Right atrium auricular region (tissue), 2 donors: Measurements from ENCODE around the gene SOX1. TPM values are rescaled to one million over a fixed set of nuclear protein-coding genes. Genes with fewer than 3 reads are reported as not detected.

Experiments used
- DNase-seq: peaks from one replicate; pipeline ENCODE4 v3.0.0-alpha.2; 2019; ENCODE audit warnings: low spot score
- H3K27ac ChIP-seq, 2 donors: fragments of 200-600 bp; sonication (generic); 1 replicate in 1 of 2; 2 replicates in 1 of 2; pipeline ENCODE4 v1.5.1; 2016 to 2019
- H3K27me3 ChIP-seq, 2 donors: fragments of 200-600 bp; sonication (generic); one replicate each; pipeline versions ENCODE4 v1.5.1 to v1.6.0; 2017 to 2019
- H3K36me3 ChIP-seq: fragments of 200-600 bp; sonication (generic); one replicate; pipeline ENCODE4 v1.5.1; 2016
- H3K4me1 ChIP-seq, 2 donors: fragments of 200-600 bp; sonication (generic); one replicate each; pipeline versions ENCODE4 v1.5.1 to v1.6.0; 2017 to 2019
- H3K4me3 ChIP-seq, 2 donors: fragments of 200-600 bp; sonication (generic); 1 replicate in 1 of 2; 2 replicates in 1 of 2; pipeline ENCODE4 v1.5.1; 2017 to 2019; ENCODE audit warnings: mild to moderate bottlenecking in 1 of 2, moderate library complexity in 1 of 2
- H3K9me3 ChIP-seq, 2 donors: fragments of 200-600 bp; sonication (generic); one replicate each; pipeline ENCODE4 v1.5.1; 2019
- total RNA-seq, 2 donors: library from RNA; depleted of rRNA; stranded (reverse); fragments of >200 nt; gene quantifications; one replicate each; pipeline ENCODE4 v1.1.0, GENCODE V29; 2016
- TF ChIP-seq, protein P1 (sequence below), 2 donors: fragments of 200-600 bp; sonication (generic); IDR thresholded peaks; one replicate each; pipeline ENCODE4 v1.5.1; 2019; ENCODE audit warnings: antibody characterized with exemption in 2 of 2

SOX1 gene
- total RNA-seq, 2 donors from 2014 or later = not detected

DNA sequence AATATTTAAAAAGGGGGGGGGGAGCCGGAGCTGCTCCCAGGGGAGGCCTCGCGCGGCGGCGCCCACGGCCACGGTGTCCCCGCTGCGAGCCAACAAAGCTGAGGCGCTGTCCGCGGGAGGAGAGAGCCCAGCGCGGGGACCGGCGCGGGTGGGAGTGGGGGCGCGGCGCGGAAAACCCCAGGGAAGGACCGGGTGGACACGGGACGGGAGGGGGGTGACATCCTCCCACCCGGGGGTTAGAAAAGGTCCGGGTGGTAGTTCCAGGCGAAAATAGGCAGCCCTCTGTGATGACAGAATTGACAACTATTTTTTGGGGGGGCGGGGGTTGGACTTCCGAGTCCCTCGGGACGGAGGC, 11.1 kb upstream of the SOX1 start:
- TF ChIP-seq, protein P1, sequence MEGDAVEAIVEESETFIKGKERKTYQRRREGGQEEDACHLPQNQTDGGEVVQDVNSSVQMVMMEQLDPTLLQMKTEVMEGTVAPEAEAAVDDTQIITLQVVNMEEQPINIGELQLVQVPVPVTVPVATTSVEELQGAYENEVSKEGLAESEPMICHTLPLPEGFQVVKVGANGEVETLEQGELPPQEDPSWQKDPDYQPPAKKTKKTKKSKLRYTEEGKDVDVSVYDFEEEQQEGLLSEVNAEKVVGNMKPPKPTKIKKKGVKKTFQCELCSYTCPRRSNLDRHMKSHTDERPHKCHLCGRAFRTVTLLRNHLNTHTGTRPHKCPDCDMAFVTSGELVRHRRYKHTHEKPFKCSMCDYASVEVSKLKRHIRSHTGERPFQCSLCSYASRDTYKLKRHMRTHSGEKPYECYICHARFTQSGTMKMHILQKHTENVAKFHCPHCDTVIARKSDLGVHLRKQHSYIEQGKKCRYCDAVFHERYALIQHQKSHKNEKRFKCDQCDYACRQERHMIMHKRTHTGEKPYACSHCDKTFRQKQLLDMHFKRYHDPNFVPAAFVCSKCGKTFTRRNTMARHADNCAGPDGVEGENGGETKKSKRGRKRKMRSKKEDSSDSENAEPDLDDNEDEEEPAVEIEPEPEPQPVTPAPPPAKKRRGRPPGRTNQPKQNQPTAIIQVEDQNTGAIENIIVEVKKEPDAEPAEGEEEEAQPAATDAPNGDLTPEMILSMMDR (IDR thresholded peaks at IDR 0.05) = no peak
- Histone ChIP-seq H3K36me3 (no peaks in the 10 kb centered on the region), H3K4me3 (no peak overlapping the region), H3K27me3 (peaks cover 46 to 69% of the 10 kb centered on the region in 2 donors), H3K9me3 (no peaks in the 10 kb centered on the region), H3K4me1 (peaks cover 0 to 46% of the 10 kb centered on the region in 2 donors), H3K27ac (no peak overlapping the region)
- no peak for DNase-seq

DNA sequence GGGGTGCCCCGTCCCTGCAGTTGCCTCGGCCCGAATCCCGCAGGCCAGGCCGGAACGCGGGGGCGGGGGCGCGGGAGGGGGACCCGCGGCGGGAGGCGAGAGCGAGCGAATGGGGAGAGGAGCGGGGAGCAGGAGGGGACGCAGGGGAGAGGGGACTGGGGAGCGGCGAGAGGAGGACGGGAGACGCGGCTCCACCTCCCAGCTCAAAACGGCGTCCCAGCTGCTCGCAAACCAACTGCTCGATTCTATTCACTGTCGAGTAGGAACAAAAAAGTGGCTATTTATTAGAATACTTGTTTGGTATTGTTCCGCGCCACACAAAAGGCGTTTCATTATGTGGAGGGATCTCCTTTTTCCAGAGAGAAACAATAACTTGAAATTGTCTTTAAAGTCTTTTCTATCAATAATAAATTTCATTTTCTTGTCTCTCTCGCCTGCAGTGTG, 10.6 kb upstream of the SOX1 start:
- Histone ChIP-seq H3K4me3 (no peak overlapping the region), H3K4me1 (peaks cover 0 to 49% of the 10 kb centered on the region in 2 donors), H3K9me3 (no peaks in the 10 kb centered on the region), H3K27ac (no peak overlapping the region), H3K27me3 (peaks cover 48 to 73% of the 10 kb centered on the region in 2 donors), H3K36me3 (no peaks in the 10 kb centered on the region)
- TF ChIP-seq, protein P1 (IDR thresholded peaks at IDR 0.05) = no peak
- no peak for DNase-seq

DNA sequence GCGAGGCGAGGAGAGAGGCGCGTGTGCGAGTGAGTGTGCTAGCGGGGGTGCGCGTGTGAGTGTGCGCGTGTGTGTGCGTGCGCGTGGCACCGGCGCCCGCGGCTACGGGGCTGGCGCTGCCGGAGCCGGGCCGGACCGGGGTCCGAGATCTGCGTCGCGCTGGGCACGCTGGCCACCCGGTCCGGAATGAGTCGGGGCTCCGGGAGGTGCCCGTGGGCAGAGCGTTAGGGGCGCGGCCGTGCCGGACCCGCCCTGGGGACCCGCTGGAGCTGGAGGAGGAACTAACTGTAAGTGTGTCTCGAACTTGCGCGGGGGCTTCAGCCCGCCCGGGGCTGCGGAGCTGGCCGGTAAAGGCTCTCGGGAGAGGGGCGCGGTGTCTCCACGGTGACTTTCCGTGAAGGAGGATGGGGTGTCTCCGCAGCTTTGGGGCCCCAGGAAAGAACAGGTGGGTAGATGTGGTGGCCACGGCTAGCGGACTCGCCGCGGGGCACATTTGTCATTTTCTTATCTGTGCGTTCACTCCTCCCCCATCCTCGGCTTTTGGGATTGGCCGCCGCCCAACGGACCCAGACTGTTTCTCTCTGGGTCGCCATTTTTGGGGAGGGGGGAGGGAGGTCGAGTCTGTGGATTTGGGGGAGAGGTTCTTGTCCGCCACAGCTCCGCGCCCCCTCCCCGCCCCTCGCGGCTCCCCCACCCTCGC, 10.1 kb upstream of the SOX1 start:
- no peak for DNase-seq
- TF ChIP-seq, protein P1 (IDR thresholded peaks at IDR 0.05) = no peak
- no peaks in the 10 kb centered on the region for H3K9me3 ChIP-seq
- peaks cover 0 to 49% of the 10 kb centered on the region in 2 donors for H3K4me1 ChIP-seq
- peaks cover 53 to 79% of the 10 kb centered on the region in 2 donors for H3K27me3 ChIP-seq
- H3K27ac ChIP-seq = no peak overlapping the region
- H3K36me3 ChIP-seq = no peaks in the 10 kb centered on the region
- no peak overlapping the region for H3K4me3 ChIP-seq

DNA sequence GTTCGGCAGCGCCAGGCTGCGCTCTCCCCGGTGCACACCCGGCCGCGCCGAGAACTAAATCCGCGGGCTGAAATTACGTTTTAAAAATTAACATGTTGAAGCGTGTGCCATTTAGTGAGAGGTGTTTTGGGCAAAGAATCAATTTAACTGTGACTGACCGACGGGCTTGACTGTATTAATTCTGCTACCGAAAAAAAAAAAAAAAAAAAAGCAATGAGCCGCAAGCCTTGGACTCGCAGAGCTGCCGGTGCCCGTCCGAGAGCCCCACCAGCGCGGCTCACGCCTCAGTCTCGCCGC, 9.6 kb upstream of the SOX1 start:
- no peak for DNase-seq
- peaks cover 57 to 84% of the 10 kb centered on the region in 2 donors for H3K27me3 ChIP-seq
- TF ChIP-seq, protein P1 (IDR thresholded peaks at IDR 0.05) = no peak
- H3K9me3 ChIP-seq = no peaks in the 10 kb centered on the region
- H3K4me1 ChIP-seq = peaks cover 0 to 49% of the 10 kb centered on the region in 2 donors
- no peak overlapping the region for H3K4me3 ChIP-seq
- H3K36me3 ChIP-seq = no peaks in the 10 kb centered on the region
- H3K27ac ChIP-seq = no peak overlapping the region

DNA sequence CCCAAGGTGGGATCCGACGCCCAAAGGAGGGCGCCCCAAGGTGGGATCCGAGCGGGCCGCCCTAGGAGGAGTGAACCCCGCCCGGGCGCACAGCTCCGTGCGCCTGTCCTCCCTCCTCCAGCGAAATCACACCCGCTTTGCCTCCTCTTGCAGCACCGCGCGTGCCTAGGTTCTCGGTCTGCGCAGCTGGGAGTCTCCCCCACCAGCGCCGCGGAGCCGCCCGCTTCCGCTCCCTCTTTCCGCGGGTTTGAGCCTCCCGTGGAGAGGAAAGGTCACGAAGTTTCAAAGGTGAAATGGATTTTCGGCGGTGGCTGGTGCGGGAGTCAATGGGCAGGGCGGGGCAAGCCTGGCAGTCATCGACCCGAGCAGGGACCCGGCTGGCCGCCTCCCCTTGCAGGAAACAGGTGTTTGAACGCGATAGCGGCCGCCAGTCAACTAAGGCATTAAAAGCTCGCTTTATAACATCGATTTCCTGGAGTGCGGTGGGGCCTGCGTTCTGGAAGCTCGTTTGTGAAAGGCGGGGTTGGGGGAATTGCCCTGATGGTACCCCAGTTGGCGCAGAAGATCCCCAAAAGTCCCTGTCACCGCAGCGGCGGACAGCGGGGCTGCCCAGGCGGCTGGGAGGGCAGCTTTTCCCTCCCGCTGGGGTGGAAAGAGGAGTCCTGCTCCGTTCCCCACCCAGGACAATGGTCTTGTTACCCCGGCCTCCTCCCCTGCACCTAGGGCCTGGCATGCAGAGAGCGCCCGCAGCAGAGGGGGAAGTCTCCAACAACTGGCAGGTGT, 9.0 kb upstream of the SOX1 start:
- TF ChIP-seq, protein P1 (IDR thresholded peaks at IDR 0.05) = no peak
- H3K36me3 ChIP-seq = no peaks in the 10 kb centered on the region
- DNase-seq = no peak
- no peaks in the 10 kb centered on the region for H3K9me3 ChIP-seq
- H3K4me3 ChIP-seq = no peak overlapping the region
- H3K27me3 ChIP-seq = peaks cover 60 to 88% of the 10 kb centered on the region in 2 donors
- H3K27ac ChIP-seq = no peak overlapping the region
- peaks cover 0 to 53% of the 10 kb centered on the region in 2 donors for H3K4me1 ChIP-seq
